Measurements from ENCODE around the gene KCNJ15. TPM values are rescaled to one million over a fixed set of nuclear protein-coding genes. Genes with fewer than 3 reads are reported as not detected.

Gene KCNJ15
- total and polyA plus RNA-seq, 10 of the 15 experiments (the other 5 are each of a cell fraction or from before 2014, with no cell fraction given): 0.05 to 2.7 (median 0.33) TPM; not detected in 6

DNA sequence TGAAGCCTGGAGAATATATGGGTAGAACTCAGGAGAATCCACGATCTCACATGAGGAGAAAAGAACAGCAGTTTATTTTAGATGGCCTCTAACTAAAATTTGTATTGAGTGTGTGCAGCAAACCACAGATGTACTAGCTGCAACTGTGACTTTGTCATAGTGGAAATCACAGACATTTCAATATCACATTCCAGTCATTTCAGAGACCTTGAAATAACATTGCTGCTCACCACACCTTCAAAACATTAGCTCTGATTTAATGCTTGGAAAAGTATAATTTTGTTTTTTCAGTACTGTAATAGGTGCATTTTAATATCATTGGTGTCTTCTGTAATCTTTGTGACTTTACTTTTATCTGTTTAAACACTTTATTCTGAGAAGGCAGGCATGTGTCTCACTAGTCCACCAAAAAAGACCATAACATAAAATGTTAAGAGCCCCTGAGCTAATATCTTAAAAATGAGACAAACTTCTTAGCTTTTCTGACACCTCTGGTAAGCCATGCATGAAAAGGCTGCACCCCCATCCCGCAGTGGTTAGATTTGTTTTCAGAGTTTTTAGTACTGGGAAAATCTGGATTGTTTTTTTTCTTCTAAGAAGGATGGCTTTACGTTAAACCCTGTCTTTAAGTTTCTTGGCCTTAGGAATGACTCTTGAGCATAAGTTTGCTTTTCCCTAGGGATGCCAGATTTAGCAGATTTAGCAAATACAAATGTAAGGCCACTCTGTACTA lies 30.1 kb downstream of the KCNJ15 start (continued):
- TF ChIP-seq, protein P1, sequence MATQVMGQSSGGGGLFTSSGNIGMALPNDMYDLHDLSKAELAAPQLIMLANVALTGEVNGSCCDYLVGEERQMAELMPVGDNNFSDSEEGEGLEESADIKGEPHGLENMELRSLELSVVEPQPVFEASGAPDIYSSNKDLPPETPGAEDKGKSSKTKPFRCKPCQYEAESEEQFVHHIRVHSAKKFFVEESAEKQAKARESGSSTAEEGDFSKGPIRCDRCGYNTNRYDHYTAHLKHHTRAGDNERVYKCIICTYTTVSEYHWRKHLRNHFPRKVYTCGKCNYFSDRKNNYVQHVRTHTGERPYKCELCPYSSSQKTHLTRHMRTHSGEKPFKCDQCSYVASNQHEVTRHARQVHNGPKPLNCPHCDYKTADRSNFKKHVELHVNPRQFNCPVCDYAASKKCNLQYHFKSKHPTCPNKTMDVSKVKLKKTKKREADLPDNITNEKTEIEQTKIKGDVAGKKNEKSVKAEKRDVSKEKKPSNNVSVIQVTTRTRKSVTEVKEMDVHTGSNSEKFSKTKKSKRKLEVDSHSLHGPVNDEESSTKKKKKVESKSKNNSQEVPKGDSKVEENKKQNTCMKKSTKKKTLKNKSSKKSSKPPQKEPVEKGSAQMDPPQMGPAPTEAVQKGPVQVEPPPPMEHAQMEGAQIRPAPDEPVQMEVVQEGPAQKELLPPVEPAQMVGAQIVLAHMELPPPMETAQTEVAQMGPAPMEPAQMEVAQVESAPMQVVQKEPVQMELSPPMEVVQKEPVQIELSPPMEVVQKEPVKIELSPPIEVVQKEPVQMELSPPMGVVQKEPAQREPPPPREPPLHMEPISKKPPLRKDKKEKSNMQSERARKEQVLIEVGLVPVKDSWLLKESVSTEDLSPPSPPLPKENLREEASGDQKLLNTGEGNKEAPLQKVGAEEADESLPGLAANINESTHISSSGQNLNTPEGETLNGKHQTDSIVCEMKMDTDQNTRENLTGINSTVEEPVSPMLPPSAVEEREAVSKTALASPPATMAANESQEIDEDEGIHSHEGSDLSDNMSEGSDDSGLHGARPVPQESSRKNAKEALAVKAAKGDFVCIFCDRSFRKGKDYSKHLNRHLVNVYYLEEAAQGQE (IDR thresholded peaks at IDR 0.05; ENCODE audit: low read depth, low read length): no peak
- TF ChIP-seq ZNF217 (IDR thresholded peaks at IDR 0.05): no peak
- TF ChIP-seq, protein P2, sequence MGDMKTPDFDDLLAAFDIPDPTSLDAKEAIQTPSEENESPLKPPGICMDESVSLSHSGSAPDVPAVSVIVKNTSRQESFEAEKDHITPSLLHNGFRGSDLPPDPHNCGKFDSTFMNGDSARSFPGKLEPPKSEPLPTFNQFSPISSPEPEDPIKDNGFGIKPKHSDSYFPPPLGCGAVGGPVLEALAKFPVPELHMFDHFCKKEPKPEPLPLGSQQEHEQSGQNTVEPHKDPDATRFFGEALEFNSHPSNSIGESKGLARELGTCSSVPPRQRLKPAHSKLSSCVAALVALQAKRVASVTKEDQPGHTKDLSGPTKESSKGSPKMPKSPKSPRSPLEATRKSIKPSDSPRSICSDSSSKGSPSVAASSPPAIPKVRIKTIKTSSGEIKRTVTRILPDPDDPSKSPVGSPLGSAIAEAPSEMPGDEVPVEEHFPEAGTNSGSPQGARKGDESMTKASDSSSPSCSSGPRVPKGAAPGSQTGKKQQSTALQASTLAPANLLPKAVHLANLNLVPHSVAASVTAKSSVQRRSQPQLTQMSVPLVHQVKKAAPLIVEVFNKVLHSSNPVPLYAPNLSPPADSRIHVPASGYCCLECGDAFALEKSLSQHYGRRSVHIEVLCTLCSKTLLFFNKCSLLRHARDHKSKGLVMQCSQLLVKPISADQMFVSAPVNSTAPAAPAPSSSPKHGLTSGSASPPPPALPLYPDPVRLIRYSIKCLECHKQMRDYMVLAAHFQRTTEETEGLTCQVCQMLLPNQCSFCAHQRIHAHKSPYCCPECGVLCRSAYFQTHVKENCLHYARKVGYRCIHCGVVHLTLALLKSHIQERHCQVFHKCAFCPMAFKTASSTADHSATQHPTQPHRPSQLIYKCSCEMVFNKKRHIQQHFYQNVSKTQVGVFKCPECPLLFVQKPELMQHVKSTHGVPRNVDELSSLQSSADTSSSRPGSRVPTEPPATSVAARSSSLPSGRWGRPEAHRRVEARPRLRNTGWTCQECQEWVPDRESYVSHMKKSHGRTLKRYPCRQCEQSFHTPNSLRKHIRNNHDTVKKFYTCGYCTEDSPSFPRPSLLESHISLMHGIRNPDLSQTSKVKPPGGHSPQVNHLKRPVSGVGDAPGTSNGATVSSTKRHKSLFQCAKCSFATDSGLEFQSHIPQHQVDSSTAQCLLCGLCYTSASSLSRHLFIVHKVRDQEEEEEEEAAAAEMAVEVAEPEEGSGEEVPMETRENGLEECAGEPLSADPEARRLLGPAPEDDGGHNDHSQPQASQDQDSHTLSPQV (IDR thresholded peaks at IDR 0.05): no peak

Data from GM12878 (cell line).